Neural cell (in vitro differentiated cells): Measurements from ENCODE around the gene C3.
"Not testable (repeated sequence)": the region's sequence is repeated elsewhere in the genome, so short reads cannot be mapped to it uniquely, and the experiment has no call there.

Experiments used
- EP300 ChIP-seq: fragments of 450-650 bp; conservative IDR thresholded peaks from 2 replicates; pipeline ENCODE4 v1.6.1; 2014; ENCODE audit warnings: antibody characterized with exemption, mild to moderate bottlenecking, moderate library complexity; ENCODE audit not compliant: poor library complexity, severe bottlenecking
- EZH2 ChIP-seq: fragments of 200-600, 300-800 bp; shearing (Covaris generic), sonication (generic); IDR thresholded peaks from 2 replicates; pipeline ENCODE4 v1.6.1; 2014; ENCODE audit warnings: antibody characterized with exemption, low read length, borderline replicate concordance, mild to moderate bottlenecking; ENCODE audit not compliant: insufficient read depth, poor library complexity, severe bottlenecking
- MXI1 ChIP-seq: fragments of 450-650 bp; conservative IDR thresholded peaks from 2 replicates; pipeline ENCODE4 v1.6.1; 2014; ENCODE audit warnings: antibody characterized with exemption, mild to moderate bottlenecking; ENCODE audit not compliant: poor library complexity, severe bottlenecking
- POLR2AphosphoS5 ChIP-seq: IDR thresholded peaks from 2 replicates; pipeline ENCODE4 v1.6.1; 2012
- RAD21 ChIP-seq: fragments of 450-650 bp; conservative IDR thresholded peaks from 2 replicates; pipeline ENCODE4 v1.6.1; 2014; ENCODE audit warnings: antibody characterized with exemption, mild to moderate bottlenecking, moderate library complexity
- TAF1 ChIP-seq: IDR thresholded peaks from 2 replicates; pipeline ENCODE4 v1.6.1; 2012; ENCODE audit warnings: low read depth
- TF ChIP-seq, protein P1 (sequence below): fragments of 450-650 bp; IDR thresholded peaks from 2 replicates; pipeline ENCODE4 v1.5.1; 2014; ENCODE audit warnings: antibody characterized with exemption, mild to moderate bottlenecking, moderate library complexity; ENCODE audit not compliant: poor library complexity, severe bottlenecking
- TF ChIP-seq, protein P2 (sequence below): IDR thresholded peaks from 2 replicates; pipeline ENCODE4 v1.6.1; 2012; ENCODE audit warnings: borderline replicate concordance

DNA sequence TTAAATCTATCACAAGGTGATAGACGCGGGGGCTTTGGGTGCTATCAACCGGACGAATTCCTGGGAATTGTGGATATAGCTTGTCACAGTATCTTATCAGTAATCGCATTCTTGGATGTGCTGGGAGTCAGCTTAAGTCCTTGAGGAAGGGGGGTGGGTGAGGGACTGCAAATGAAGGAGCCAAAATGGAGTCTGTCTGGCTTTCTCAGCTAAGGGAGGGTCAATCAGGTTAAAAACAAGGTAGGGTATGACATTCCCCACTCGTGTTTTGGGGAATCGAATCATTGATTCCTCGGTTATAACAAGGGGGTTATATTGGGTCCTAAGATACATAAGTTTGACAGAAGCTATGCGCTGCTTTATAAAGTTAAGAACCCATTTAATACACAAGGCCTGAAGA is 64.1 kb downstream of the C3 start:
- TF ChIP-seq, protein P1, sequence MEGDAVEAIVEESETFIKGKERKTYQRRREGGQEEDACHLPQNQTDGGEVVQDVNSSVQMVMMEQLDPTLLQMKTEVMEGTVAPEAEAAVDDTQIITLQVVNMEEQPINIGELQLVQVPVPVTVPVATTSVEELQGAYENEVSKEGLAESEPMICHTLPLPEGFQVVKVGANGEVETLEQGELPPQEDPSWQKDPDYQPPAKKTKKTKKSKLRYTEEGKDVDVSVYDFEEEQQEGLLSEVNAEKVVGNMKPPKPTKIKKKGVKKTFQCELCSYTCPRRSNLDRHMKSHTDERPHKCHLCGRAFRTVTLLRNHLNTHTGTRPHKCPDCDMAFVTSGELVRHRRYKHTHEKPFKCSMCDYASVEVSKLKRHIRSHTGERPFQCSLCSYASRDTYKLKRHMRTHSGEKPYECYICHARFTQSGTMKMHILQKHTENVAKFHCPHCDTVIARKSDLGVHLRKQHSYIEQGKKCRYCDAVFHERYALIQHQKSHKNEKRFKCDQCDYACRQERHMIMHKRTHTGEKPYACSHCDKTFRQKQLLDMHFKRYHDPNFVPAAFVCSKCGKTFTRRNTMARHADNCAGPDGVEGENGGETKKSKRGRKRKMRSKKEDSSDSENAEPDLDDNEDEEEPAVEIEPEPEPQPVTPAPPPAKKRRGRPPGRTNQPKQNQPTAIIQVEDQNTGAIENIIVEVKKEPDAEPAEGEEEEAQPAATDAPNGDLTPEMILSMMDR = not testable (repeated sequence)
- not testable (repeated sequence) for TF ChIP-seq EP300, RAD21, POLR2AphosphoS5, EZH2, MXI1, TAF1
- TF ChIP-seq, protein P2, sequence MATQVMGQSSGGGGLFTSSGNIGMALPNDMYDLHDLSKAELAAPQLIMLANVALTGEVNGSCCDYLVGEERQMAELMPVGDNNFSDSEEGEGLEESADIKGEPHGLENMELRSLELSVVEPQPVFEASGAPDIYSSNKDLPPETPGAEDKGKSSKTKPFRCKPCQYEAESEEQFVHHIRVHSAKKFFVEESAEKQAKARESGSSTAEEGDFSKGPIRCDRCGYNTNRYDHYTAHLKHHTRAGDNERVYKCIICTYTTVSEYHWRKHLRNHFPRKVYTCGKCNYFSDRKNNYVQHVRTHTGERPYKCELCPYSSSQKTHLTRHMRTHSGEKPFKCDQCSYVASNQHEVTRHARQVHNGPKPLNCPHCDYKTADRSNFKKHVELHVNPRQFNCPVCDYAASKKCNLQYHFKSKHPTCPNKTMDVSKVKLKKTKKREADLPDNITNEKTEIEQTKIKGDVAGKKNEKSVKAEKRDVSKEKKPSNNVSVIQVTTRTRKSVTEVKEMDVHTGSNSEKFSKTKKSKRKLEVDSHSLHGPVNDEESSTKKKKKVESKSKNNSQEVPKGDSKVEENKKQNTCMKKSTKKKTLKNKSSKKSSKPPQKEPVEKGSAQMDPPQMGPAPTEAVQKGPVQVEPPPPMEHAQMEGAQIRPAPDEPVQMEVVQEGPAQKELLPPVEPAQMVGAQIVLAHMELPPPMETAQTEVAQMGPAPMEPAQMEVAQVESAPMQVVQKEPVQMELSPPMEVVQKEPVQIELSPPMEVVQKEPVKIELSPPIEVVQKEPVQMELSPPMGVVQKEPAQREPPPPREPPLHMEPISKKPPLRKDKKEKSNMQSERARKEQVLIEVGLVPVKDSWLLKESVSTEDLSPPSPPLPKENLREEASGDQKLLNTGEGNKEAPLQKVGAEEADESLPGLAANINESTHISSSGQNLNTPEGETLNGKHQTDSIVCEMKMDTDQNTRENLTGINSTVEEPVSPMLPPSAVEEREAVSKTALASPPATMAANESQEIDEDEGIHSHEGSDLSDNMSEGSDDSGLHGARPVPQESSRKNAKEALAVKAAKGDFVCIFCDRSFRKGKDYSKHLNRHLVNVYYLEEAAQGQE = not testable (repeated sequence)
